HEK293T (cell line): ENCODE data around the gene NID1.

Experiments used
- ARNT ChIP-seq: fragments of 450-650 bp; IDR thresholded peaks from 2 replicates; pipeline ENCODE4 v1.6.1; 2017; ENCODE audit warnings: mild to moderate bottlenecking
- BHLHE40 ChIP-seq: fragments of 450-650 bp; IDR thresholded peaks from 2 replicates; pipeline ENCODE4 v1.6.1; 2016; ENCODE audit warnings: mild to moderate bottlenecking, moderate library complexity, borderline replicate concordance
- CTBP1 ChIP-seq: fragments of 450-650 bp; IDR thresholded peaks from 2 replicates; pipeline ENCODE4 v1.6.1; 2016; ENCODE audit warnings: borderline replicate concordance
- FOXA1 ChIP-seq: fragments of 450-650 bp; IDR thresholded peaks from 2 replicates; pipeline ENCODE4 v1.6.1; 2016; ENCODE audit warnings: mild to moderate bottlenecking
- FOXK2 ChIP-seq: fragments of 450-650 bp; IDR thresholded peaks from 2 replicates; pipeline ENCODE4 v1.6.1; 2016; ENCODE audit warnings: mild to moderate bottlenecking
- FOXM1 ChIP-seq: fragments of 450-650 bp; IDR thresholded peaks from 2 replicates; pipeline ENCODE4 v1.6.1; 2017; ENCODE audit warnings: mild to moderate bottlenecking, borderline replicate concordance
- HDGF ChIP-seq: fragments of 450-650 bp; IDR thresholded peaks from 2 replicates; pipeline ENCODE4 v1.6.1; 2017; ENCODE audit warnings: antibody characterized with exemption, borderline replicate concordance
- LEF1 ChIP-seq: fragments of 450-650 bp; IDR thresholded peaks from 2 replicates; pipeline ENCODE4 v1.6.1; 2017; ENCODE audit warnings: mild to moderate bottlenecking, borderline replicate concordance
- NFRKB ChIP-seq: fragments of 450-650 bp; IDR thresholded peaks from 2 replicates; pipeline ENCODE4 v1.6.1; 2016; ENCODE audit warnings: mild to moderate bottlenecking, moderate library complexity
- SP1 ChIP-seq: fragments of 450-650 bp; IDR thresholded peaks from 2 replicates; pipeline ENCODE4 v1.6.1; 2017
- SUZ12 ChIP-seq: fragments of 450-650 bp; IDR thresholded peaks from 2 replicates; pipeline ENCODE4 v1.6.1; 2016; ENCODE audit warnings: mild to moderate bottlenecking
- ZNF384 ChIP-seq: fragments of 450-650 bp; IDR thresholded peaks from 2 replicates; pipeline ENCODE4 v1.6.1; 2016
- TF ChIP-seq, protein P1 (sequence below): fragments of 450-650 bp; IDR thresholded peaks from 2 replicates; pipeline ENCODE4 v1.6.1; 2016

DNA sequence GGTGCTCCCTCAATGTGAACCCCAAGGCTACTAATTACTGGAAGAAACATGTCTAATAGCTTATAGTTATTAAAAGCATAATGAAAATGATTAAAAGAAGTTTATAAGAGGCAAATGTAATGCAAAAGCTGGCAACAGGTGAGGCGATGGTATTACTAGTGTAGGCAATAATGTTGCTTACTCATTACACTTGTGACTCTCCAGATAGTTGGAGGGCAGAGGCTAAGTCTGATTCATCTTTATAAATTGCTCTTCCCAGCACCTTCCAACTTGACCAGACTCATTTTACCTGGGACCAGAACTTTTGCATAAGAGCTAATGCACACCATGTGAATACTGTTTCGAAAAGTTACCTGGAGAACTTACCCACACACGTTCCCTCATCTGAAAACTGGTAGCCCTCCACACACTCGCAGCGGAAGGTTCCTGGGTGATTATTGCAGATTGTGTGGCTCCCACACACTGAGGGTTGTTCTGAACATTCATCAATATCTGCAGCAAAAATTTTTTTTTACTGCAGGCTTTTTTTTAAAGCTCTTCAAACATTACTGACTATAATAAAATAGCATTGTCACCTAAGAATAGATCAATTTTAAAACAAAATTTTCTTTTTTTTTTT, 48.0 kb downstream of the NID1 start:
- TF ChIP-seq LEF1 (no peak), SP1 (no peak), ARNT (no peak), SUZ12 (no peak), CTBP1 (no peak), NFRKB (no peak), FOXM1 (no peak), HDGF (no peak), FOXK2 (no peak), ZNF384 (no peak), BHLHE40 (no peak), FOXA1 (no peak)
- TF ChIP-seq, protein P1, sequence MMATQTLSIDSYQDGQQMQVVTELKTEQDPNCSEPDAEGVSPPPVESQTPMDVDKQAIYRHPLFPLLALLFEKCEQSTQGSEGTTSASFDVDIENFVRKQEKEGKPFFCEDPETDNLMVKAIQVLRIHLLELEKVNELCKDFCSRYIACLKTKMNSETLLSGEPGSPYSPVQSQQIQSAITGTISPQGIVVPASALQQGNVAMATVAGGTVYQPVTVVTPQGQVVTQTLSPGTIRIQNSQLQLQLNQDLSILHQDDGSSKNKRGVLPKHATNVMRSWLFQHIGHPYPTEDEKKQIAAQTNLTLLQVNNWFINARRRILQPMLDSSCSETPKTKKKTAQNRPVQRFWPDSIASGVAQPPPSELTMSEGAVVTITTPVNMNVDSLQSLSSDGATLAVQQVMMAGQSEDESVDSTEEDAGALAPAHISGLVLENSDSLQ: no peak
